GM18867 (cell line): ENCODE data around the gene CLCN6.

Source experiments
- ATAC-seq: cut with Tn5 transposase; IDR thresholded peaks from one replicate; pipeline ENCODE4 v1.9.1; 2021; ENCODE audit warnings: mild to moderate bottlenecking, moderate library complexity; ENCODE audit not compliant: unreplicated experiment

The CLCN6 gene

DNA sequence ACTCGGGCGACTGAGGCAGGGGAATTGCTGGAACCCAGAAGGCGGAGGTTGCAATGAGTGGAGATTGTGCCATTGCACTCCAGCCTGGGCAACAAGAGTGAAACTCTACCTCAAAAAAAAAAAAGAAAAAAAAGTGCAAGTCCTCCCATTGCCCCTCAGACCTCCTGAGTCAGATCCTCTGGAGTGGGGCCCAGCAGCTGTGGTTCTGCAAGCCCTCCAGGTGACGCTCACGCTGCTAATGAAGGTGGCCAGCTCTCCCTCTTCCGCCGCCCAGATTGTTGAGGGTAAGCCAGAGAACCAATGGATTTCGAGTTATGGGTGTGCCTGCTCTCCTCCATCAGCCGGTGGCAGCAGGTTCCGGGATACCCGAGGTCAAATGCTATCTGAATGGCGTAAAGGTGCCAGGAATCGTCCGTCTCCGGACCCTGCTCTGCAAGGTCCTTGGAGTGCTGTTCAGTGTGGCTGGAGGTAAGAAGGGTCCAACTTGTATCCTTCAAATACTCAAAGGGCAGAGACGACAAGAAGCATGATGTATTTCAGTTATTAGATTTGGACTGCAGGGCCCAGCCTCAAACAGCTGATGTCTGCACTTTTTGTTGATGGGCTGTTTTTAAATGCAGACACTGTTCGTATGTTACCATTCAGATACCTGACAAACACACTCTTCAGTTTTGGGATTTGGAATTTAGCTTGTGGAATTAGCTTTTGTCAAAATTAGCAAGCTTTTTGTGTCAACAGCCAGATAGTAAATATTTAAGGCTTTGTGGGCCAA, 17.6 kb downstream of the CLCN6 start:
- ATAC-seq: no peak

GRCh38 chr1:11825131-11825530, 19.1 kb downstream of the CLCN6 start:
- no peak for ATAC-seq

GRCh38 chr1:11826946-11827345, 21.0 kb downstream of the CLCN6 start:
- ATAC-seq: no peak

DNA sequence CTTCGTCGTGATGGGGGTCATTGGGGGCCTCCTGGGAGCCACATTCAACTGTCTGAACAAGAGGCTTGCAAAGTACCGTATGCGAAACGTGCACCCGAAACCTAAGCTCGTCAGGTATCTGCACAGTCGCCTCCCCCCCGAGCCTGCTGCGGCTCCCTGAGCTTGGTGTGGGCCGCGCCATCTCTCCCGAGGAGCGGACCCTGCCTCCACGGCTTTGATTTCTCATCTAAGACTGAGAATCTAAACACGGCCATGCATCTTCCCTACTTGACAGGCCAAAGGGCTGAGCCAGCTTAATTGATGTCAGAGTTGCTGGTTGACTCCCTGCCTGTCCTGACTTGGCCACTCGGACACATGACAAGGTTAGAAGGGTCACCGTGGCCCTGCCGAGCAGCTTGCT, 22.5 kb downstream of the CLCN6 start:
- no peak for ATAC-seq

DNA sequence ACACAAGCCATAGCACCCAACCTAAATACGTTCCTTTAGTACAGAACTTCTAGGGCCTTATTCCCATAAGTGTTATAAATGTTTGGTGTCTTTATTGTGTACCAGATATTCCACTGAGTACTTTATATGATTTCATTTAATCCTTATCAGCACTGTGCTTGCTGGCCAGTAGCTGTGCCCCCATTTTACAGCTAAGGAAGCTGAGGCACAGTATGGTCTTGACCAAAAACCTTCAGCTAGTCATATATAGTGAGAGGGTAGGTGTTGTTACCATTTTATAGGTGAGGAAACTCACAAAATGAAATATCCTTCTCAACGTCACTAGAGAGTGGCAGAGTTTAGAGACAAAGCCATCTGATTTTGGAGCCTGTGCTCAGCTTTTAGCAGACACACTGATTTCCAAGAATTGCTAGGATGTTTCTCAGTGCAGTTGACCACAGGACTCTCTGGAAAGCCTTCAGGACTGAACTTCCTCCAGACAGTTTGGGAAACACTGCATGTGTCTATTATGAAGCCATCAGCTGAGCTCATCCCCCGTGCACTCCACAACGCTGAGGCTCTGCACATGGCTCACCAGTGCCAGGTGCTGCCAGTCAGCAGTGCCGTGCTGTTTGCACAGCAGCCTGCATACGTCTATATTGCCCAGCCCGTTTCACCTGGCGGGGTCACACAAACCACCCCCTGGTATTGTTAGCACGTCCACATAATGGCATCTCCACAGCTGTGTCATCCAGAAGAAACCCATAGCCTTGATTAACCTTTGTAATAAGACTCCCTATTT, 26.1 kb downstream of the CLCN6 start:
- ATAC-seq: no peak

DNA sequence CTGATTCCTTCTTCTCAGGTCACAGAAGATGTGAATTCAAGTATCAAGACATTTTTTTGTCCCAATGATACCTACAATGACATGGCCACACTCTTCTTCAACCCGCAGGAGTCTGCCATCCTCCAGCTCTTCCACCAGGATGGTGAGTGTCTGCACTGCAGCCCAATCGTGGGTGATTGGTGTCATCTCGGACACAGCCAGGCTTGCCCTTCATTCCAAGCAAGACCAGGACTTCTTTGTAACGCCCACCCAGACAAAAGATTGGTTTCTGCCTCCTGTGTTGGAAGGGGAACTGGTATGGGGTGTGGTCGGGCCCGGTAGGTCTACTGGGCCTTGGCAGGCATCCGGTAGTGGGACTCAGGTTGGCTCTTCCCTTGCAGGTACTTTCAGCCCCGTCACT, 27.5 kb downstream of the CLCN6 start:
- no peak for ATAC-seq

DNA sequence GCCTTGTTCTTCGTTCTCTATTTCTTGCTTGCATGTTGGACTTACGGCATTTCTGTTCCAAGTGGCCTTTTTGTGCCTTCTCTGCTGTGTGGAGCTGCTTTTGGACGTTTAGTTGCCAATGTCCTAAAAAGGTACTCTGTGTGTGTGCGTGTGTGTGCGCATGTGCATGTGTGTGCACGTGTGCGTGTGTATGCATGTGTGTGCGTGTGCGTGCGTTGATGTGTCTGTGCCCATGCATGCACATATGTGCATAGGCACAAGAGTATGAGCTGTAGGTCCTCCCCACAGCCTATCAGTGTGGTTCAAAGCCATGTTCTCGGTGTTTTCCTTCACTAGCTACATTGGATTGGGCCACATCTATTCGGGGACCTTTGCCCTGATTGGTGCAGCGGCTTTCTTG, 27.9 kb downstream of the CLCN6 start:
- ATAC-seq: no peak

DNA sequence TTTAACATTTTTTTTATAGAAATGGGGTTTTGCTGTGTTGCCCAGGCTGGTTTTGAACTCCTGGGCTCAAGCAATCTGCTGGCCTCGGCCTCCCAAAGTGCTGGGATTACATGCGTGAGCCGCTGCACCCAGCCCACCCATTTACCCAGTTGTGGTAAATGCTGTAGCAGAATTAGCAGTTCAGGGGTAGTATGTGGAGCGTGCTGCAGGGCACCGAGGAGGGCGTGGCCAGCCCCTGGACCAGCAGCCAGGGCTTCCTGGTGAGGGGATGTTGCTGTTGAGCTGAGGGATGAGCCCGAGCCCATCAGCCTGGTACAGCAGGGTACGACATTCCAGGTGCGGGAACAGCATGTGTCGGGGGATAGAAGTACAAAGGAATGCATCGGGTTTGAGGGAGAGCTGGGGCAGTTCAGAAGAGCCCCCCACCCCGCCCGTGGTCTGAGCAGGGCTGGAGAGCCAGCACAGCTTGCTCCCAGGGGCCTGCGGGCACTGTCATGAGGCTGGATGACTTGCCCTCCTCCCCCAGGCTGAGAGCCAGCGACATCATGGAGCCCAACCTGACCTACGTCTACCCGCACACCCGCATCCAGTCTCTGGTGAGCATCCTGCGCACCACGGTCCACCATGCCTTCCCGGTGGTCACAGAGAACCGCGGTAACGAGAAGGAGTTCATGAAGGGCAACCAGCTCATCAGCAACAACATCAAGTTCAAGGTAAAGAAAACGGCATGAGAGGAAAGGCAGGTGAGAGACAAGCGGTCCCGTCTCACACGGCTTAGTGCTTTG, 29.6 kb downstream of the CLCN6 start:
- no peak for ATAC-seq

DNA sequence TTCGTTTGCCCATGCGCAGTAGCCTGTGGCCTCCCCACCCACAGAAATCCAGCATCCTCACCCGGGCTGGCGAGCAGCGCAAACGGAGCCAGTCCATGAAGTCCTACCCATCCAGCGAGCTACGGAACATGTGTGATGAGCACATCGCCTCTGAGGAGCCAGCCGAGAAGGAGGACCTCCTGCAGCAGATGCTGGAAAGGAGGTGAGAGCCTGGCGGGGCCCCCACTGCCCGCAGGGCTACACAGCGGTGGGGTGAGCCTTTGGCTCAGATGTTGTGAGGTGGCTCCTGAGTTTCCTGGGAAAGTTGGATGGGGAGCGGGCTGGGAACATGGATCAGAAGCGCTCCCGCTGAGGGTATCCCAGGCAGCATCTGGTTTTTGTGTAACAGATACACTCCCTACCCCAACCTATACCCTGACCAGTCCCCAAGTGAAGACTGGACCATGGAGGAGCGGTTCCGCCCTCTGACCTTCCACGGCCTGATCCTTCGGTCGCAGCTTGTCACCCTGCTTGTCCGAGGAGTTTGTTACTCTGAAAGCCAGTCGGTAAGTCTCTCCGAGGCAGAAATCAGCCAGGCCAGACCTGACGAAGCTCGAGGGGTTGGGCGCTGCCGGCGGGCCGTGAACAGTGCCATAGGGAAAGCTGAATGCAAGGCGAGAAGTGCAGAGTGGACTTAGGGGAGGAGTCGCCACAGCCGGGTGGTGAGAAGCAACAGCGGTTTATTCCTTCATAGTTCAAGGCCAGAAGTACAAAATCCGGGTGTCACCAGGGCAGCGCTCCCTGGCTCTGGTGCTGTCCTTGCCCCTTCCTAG, 31.2 kb downstream of the CLCN6 start:
- ATAC-seq: no peak

DNA sequence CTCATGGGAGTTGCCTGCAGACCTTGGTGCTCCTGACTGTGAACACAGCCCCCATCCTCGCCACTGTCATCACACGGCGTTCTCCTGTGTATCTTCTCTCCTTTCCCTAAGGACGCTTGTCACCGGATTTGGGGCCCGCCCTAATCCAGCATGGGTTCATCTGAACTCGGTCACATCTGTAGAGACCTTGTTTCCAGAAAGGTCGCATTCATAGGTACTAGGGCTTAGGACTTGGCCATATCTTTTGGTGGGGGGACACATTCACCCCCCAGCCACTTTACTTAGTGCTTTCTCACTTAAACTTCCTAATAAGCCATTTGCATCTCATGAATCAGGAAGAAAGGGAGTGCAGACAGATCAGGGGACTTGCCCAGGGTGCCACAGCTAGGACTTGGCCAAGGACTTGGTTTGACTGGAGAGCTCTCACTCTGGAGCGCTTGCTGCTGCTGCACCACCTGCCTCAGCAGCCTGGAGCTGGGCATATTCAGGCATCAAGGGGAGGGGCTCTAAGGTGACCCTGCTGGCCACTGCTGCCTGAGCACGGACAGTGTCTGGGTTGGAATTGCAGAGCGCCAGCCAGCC, 31.9 kb downstream of the CLCN6 start:
- no peak for ATAC-seq

GRCh38 chr1:11838349-11839272, 32.6 kb downstream of the CLCN6 start:
- no peak for ATAC-seq

DNA sequence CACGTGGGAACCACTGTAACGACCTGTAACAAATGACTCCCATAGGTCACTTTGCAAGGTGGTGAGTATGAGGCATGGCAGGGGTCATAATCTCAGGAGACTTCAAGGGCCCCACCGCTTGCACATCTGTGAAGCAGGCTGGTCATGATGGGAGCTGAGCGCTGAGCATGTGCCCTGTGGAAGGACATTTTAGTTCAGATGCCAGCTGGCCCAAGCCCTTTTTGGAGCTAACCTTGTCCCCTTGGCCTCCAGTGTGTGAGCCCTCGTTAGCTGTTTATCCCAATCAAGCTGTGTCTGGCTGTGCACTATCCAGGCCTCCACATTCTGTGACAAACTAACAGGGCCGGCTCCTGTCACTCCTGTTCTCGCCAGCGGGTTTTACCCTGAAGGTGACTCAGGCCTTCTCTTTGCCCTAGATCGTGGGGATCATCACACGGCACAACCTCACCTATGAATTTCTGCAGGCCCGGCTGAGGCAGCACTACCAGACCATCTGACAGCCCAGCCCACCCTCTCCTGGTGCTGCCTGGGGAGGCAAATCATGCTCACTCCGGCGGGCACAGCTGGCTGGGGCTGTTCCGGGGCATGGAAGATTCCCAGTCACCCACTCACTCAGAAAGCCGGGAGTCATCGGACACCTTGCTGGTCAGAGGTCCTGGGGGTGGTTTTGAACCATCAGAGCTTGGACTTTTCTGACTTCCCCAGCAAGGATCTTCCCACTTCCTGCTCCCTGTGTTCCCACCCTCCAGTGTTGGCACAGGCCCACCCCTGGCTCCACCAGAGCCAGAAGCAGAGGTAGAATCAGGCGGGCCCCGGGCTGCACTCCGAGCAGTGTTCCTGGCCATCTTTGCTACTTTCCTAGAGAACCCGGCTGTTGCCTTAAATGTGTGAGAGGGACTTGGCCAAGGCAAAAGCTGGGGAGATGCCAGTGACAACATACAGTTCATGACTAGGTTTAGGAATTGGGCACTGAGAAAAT, 34.0 kb downstream of the CLCN6 start:
- ATAC-seq: no peak

- ATAC-seq: no peak
Observed at GRCh38 chr1:11841245-11842153, 35.5 kb downstream of the CLCN6 start.

- no peak for ATAC-seq
Observed at GRCh38 chr1:11842154-11843041, 36.4 kb downstream of the CLCN6 start.

- ATAC-seq: no peak
Observed at GRCh38 chr1:11845641-11846335, 39.8 kb downstream of the CLCN6 start.
